GM18868 (cell line): ENCODE data around the gene BRF1.

ENCODE experiments used
- ATAC-seq: cut with Tn5 transposase; IDR thresholded peaks from one replicate; pipeline ENCODE4 v1.9.1; 2021; ENCODE audit warnings: mild to moderate bottlenecking, moderate library complexity; ENCODE audit not compliant: unreplicated experiment

Gene BRF1

DNA sequence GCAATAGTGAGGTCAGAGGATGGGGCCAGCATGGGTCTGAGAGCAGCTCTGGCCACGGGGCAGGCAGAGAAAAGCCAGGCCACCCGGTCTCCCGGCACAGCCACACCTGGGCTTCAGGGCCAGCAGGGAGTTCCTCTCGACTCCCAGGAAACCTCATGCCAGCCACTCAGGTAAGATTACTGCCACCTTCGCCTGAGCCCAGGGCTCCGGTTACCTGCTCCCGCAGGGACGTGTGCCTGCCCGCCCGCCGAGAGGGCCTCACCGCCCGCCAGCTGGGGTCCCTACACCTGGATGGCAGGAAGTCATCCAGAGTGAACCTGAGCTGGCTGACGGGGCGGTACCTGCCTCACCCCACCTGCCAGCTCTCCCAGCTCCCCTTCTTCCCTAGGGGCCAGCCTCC, 139.5 kb downstream of the BRF1 start:
- no peak for ATAC-seq

DNA sequence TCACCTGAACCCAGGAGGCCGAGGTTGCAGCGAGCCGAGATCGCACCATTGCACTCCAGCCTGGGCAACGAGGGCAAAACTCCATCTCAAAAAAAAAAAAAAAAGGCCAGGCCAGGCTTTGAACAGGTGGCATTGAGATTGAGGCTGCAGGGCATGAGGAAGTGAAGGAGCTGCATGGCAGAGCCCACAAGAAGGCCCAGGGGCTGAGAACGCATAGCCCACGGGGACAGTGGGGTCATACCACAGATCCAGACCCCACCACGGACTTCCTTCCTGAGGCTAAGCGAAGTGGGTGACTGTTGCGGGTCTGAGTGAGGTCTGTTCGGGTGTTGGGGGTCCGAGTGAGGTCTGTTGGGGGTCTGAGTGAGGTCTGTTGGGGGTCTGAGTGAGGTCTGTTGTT, 140.0 kb downstream of the BRF1 start:
- no peak for ATAC-seq

DNA sequence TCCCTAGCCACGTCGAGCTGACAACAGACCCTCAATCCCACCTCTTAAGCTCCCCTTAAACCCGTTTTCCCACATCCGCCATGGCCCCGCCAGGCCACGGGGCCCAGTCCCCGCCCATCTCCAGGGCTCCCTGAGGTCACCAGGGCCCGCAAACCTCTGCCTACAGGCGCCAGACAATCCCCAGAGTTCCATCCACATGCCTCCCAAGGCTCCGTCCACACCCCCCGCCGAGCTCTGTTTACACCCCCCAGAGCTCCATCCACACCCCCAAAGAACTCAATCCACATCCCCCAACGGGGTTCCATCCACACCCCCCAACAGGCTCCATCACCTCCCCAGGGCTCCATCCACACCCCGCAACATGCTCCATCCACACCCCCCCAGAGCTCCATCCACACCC, 141.5 kb downstream of the BRF1 start:
- ATAC-seq = no peak
